GM19397 (cell line): ENCODE results near the gene ABCB7.
"Not testable (repeated sequence)": the region's sequence is repeated elsewhere in the genome, so short reads cannot be mapped to it uniquely, and the experiment has no call there.

Source experiments
- ATAC-seq: cut with Tn5 transposase; IDR thresholded peaks from one replicate; pipeline ENCODE4 v1.9.1; 2021; ENCODE audit warnings: mild to moderate bottlenecking, moderate library complexity; ENCODE audit not compliant: unreplicated experiment

ABCB7 gene

DNA sequence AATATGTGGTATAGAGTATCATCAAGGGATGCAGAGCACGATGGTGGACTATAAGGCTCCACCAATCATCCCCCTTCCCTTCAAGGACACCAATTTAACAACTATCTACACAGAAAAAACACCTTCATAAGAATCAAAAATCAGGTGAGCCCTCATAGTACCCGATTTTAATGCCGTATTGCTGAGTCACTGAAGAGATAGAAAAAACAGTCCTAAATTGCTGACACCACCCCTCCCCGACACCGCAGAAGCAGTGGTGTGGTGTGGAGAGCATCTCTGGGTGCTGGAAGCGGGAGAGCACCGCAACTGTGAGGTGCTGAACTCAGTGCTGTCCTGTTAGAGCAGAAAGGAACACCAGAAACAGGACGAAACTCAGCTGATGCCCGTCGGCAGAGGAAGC lies 49.3 kb downstream of the ABCB7 start:
- no peak for ATAC-seq

DNA sequence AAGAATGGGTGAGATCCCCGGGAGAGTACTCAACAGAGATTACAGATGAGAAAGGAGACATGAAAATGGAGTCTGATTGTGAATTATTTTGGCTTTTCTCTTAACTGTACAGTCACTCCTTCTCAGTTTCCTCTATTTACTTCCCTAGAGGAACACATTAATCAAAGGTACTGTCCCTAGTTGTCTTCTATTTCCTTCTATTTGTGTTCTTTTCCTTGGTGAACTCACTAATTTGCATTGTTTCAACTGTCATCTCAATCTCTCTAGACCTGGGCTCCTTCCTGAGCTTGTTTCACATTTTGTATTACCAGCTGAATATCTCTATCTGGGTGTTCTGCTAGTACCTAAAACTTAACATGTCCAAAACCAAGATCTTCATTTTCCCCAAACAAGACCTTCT lies 59.8 kb downstream of the ABCB7 start:
- ATAC-seq = no peak

DNA sequence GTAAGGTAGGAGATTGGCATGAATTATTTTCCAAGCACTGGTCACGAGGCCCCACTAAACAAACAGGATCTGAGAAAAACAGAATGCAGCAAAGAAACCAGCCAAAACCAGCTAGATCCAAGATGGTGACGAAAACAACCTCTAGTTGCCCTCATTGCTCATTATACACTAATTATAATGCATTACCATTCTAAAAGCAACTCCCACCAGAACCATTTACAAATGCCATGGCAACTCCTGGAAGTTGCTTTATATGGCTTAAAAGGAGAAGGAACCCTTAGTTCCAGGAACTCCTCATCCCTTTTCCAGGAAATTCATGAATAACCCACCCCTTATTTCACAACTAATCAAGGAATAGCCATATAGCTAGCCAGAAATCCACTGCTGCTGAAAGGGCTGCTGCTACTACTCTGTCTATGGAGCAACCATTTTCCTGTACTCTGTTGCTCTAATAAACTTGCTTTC lies 69.3 kb downstream of the ABCB7 start:
- no peak for ATAC-seq

DNA sequence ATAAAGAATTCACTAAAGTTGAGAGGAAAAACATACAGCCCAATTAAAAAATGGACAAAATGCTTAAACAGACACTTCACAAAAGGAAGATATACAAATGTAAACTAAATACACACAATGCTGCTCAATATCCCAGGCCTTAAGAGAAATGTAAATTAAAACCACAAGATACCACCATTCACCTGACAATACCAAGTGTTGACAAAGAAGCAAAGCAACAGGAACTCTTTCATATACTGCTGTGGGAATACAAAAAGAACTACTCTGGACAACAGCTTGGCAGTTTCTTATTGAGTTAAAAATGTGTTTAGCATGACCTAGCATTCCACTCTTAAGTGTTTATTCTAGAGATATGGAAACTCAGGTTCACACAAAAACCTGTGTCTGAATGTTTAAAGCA lies 71.3 kb downstream of the ABCB7 start:
- no peak for ATAC-seq

DNA sequence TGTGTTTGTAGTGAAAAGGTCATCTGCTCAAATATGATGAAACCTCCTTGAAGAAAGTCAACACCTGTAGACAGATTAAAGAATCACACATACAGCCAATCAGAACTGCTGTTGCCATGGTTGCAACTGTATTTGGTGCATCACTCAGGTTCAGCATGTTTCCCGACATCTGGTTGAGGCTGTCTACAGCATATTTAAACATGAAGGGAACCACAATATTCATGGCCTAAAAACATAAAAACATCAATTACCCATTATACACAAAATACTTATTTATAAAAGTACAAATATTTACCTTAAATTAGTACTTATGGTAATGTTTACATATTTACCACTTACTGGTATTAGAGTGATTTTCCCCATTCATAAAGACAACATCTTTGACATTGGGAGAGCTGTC lies 79.7 kb downstream of the ABCB7 start:
- ATAC-seq = no peak

DNA sequence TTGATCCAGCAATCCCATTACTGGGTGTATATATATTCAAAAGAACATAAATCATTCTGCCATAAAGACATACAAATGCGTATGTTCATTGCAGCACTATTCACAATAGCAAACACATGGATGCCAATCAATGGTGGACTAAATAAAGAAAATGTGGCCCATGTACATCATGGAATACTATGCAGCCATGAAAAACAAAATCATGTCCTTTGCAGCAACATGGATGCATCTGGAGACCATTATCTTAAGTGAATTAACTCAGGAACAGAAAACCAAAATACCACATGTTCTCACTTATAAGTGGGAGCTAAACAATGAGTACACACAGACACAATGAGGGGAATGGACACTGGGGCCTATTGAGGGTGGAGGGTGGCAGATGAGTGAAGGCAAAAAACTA lies 81.6 kb downstream of the ABCB7 start:
- no peak for ATAC-seq

DNA sequence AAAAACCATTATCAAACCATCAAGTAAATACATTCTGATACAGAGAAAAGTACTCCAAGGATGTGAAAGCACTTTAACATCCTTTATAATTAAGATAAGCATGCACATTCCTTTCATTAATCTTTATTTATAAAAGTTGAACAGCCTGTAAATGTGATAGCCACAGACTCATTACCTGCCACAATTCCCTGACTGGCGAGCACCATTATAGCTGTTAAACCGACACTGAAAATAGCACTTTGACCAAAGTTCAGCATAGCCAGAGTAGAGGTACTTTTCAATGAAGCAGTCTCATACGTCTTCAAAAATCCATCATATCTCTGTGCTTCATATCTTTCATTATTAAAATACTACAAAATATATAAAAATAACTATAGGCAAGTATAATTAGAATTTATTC lies 84.7 kb downstream of the ABCB7 start:
- ATAC-seq = no peak

DNA sequence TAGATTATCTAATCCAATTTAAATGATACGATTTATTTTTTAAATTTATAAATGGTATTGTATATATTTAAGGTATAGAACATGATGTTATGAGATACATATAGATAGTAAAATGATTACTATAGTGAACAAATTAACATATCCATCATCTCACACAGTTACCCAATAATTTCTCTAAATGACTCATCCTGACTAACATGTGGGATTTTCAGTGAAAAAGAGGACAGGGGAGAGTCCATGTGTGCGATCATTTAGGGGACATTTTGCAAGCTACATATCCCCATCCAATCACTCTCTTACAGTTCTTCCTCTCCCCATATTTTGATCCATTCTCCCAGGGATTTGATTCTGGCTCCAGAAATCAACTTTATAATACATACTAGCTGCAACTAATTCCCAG lies 88.2 kb downstream of the ABCB7 start:
- no peak for ATAC-seq

DNA sequence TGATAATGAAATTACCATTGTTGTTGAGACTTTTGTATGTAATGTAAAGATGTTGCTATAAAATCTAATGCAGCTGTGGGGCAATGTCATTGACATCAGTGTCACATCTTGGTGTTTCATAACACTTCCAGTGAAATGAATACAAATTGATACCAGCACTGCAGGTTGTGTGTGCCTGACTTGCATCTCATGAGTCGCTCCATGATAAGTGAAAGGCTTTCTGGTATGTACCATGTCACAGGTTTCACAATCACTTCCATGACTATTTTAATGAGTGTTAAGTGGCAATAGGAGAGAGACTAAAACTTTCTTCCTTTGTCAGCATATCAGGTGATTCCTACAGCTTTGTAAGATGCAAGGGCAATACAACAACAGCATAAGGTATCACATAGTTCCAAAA lies 94.4 kb downstream of the ABCB7 start:
- no peak for ATAC-seq

DNA sequence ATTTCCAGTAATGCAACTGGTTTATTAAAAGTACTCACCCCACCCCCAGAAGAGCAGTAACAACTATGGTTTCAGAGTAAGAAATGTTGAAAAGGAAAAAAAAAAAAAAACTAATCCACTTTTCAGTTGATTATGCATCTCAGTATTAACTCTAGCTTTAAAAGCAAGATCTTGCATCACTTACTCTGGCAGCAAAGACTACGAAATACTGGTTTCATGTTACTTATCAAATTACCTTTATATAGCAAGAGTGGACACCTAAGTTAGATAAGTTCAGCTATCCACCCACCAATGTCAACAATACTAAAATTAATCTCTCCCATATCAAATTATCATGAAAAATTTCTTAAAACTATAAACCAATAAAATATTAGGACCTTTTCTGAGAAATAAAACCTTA lies 105.0 kb downstream of the ABCB7 start:
- ATAC-seq = no peak

DNA sequence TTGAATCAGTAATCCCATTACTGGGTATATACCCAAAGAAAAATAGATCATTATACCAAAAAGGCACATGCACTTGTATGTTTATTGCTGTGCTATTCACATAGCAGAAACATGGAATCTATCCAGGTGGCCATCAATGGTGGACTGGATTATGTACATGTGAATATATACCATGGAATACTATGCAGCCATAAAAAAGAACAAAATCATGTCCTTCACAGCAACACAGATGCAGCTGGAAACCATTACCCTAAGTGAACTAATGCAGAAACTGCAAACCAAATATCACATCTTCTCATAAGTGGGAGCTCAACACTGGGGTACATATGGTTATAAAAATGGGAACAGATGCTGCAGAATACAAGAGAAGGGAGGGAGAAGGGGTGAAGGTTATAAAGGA lies 110.7 kb downstream of the ABCB7 start:
- no peak for ATAC-seq

DNA sequence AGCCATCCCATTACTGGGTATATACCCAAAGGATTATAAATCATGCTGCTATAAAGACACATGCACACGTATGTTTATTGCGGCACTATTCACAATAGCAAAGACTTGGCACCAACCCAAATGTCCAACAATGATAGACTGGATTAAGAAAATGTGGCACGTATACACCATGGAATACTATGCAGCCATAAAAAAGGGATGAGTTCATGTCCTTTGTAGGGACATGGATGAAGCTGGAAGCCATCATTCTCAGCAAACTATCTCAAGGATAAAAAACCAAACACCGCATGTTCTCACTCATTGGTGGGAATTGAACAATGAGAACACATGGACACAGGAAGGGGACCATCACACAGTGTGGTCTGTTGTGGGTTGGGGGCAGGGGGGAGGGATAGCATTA lies 111.9 kb downstream of the ABCB7 start:
- not testable (repeated sequence) for ATAC-seq

DNA sequence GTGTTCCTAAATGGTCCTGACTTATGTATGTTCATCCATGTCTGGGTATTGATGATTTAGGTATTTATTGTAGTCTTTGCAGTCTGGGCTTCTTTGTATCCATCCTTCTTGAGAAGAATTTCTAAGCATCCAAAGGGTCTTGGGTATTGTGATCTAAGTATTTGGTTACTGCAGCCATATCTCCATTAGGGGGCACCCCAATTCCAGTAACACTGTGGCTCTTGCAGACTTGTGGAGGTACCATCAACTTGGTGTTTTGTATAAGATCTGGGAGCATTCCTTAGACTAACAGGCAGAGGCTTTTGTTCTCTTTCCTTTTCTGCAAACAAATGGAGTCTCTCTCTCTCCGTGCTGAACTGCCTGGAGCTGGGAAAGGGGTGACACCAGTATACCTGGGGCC lies 117.2 kb downstream of the ABCB7 start:
- no peak for ATAC-seq
